GM19467 (cell line): Measurements from ENCODE around the gene ARRDC4.

Experiments
- ATAC-seq: cut with Tn5 transposase; IDR thresholded peaks from one replicate; pipeline ENCODE4 v1.9.1; 2021; ENCODE audit warnings: mild to moderate bottlenecking, moderate library complexity; ENCODE audit not compliant: unreplicated experiment

Gene ARRDC4

DNA sequence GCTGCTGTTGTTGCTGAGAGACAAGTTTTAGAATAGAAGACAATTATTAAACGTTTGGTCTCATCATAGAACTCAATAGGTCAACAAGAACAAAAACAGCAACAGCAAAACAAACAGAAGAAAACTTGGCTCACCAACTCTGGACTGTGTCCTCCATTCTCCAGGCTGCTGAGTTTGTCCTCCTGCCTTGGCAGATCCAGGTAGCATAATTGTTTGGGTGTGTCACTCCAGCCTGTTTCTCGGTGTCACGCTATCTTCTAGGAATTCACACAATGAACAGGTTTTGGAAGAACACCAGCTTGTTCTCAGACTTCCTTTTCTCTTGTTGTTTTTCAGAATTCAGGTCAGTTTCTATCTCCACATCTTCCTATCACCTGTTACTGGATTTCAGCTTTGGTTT lies 34.7 kb downstream of the ARRDC4 start:
- no peak for ATAC-seq

GRCh38 chr15:97995881-97996603 lies 35.5 kb downstream of the ARRDC4 start:
- no peak for ATAC-seq

DNA sequence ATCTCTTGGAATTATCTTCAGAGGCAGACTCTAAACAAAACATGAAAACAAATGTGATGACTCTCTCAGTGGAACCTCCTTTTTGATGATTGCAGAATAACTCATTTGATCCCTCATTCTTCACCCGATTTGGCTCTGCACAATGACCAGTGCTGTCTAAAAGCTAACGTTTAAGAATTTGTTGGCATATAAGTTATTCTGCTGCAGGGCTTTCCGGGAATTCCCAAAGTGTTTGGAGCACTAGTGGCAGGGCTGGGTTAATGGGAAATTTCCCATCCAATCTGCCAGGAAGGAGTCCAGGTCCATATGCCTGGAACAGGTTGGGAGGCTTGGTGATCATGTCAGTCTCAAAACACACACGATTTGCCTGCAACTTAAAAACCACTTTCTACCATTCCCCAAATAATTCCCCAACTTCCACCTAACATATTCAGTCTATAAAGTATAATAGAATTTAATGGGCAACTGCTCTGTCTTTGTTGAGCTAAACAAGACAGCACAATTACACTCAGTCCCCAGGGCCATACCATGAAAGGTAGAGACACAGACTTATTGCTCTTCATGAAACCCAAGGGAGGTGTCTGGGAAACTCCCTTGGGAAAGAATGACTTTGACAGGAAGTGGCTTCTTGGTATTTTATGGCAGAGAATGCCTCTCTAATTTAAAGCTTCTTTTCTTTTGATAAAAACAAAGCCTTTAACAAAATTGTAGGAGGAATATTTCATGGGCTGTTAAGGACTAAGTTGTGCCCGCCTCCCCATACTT lies 38.0 kb downstream of the ARRDC4 start:
- no peak for ATAC-seq

DNA sequence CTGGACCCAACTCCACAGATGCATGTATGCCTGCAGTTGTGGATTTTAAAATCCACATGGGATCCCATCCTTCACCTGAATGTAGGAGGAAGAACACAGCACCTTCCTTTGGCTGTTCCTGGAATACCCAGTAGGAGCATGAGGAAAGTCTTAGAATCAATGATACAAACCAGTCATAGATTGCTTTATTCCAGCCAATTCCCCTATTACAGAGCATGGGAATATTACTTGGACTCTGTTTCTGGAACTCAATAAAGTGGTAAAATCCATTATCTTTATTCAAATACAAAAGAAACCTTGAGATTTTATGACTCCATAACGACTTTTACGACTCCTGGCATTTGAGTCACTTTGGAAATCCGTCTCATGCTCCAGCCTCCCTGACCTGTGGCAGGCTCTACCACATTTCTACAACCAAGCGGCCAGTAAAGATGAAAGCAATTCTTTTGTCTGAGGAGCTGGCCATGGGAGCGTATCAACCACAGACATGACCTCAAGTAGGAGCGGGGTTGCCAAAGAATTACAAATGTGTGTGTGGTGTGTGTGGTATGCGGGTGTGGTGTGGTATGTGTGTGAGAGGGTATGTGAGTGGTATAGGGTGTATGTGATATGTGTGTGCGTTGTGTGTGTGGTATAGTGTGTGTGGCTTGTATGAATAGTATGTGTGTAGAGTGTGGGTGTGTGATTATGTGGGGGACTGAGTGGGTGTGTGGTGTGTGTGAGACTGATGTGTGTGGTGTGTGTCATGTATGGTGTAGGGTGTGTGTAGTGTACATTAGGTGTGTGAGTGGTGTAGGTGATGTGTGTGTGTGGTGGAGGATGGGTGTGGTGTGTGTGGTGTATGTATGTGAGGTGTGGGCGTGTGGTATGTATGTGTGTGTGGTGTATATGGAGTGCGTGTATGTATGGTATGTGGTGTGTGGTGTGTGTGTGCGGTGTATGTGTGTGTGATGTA lies 40.0 kb downstream of the ARRDC4 start:
- no peak for ATAC-seq

DNA sequence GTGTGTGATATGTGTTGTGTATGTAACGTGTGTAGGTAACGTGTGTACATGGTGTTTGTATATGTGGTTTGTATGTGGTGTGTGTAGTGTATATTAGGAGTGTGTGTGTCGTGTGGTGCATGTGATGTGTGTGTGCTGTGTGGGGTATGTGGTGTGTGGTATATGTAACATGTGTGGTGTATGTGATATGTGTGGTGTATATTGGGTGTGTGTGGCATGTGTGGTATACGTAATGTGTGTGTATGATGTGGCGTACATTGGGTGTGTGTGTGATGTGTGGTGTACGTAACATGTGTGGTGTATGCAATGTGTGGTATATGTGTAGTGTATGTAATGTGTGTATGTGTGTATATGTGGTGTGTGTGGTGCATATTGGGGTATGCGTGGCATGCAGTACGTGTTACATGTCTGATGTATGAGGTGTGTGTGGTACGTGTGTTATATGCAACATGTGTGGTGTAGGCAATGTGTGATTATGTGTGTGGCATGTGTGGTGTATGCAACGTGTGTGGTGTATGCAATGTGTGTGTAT lies 41.2 kb downstream of the ARRDC4 start:
- no peak for ATAC-seq

DNA sequence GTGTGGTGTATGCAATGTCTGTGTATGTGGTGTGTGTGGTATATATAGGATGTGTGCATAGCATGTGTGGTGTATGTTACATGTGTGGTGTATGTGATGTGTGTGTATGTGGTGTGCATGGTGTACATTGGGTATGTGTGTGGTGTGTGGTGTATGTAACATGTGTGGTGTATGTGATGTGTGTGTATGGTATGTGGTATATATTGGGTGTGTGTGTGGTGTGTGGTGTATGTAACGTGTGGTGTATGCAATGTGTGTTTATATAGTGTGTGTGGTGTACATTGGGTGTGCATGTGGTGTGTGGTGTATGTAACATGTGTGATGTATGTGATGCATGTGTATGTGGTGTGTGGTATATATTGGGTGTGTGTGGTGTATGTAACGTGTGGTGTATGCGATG lies 41.9 kb downstream of the ARRDC4 start:
- ATAC-seq: no peak

DNA sequence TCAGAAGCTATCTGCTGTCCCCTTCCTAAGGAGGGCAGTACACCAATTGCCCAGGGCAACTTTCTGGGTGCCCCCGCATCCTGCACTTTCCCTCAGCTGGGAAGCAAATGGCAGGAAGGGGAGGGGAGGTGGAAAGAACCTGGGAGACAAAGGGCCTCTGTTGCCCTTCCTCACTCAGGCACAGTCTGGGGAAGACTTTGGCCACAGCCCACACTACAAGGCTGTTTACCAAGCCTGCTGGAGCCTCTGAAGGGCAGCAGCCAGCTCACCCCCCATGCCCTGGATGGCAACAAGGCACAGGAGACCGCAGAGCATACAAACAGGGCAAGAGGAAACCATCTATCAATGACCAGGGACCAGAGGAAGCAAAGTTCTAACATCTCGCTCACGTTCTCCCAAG lies 42.4 kb downstream of the ARRDC4 start:
- ATAC-seq: no peak

DNA sequence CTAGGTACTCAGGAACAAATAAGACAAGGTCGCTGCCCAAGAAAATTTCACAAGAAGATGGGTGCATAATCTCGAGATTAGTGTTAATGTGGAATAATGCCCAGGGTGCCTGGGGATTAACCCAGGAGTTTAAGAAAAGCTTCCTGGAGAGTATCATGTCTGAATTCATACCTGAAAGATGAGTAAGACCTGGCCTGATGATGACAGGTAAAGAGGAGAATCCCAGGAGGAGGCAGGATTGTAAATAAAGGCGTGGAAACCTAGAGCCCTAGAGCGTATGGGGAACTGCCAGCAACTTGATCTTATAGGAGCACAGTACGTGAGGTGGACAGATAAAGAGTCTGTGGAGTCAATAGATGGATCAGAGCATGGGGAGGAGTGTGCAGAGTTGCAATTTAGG lies 43.0 kb downstream of the ARRDC4 start:
- ATAC-seq: no peak

DNA sequence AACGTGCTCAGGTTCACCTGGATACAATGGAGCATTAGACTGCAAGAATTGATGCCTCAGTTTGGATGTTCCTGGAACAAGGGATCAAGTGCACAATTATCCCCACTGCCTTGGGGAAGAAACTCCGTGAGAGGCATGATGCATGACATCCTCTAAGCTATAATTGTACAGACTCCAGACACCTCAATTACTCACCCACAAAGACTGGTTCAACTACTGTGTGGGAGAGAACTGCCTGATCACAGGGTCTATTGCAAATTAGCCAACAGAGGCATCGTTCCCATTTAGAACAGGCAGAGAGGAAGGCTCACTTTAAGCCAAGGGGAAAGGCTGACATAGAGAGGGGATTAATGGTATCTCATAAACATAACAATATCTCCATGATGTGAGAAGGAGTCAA lies 43.5 kb downstream of the ARRDC4 start:
- no peak for ATAC-seq

- ATAC-seq: no peak
Measured at GRCh38 chr15:98005659-98006058, 45.2 kb downstream of the ARRDC4 start.

- ATAC-seq: no peak
Measured at GRCh38 chr15:98009169-98009568, 48.7 kb downstream of the ARRDC4 start.

GRCh38 chr15:98009971-98010370 lies 49.5 kb downstream of the ARRDC4 start:
- ATAC-seq: no peak

DNA sequence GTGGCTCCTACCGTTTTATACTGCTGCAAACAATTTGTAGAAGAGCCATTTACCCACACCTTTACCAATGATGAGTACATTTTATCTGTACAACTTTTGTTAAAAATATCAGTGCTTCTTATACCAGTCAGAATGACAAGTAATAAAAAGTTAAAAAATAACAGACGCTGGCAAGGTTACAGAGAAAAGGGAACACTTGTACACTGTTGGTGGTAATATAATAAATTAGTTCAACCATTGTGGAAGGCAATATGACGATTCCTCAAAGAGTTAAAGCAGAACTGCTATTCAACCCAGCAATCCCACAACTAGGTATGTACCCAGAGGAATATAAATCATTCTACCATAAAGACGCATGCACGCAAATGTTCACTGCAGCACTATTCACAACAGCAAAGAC lies 51.9 kb downstream of the ARRDC4 start:
- ATAC-seq: no peak

GRCh38 chr15:98013631-98014030 lies 53.1 kb downstream of the ARRDC4 start:
- ATAC-seq: no peak

GRCh38 chr15:98017150-98017964 lies 56.9 kb downstream of the ARRDC4 start:
- ATAC-seq: no peak

GRCh38 chr15:98018761-98019351 lies 58.4 kb downstream of the ARRDC4 start:
- no peak for ATAC-seq
